HepG2 (cell line): ENCODE results near the gene XRCC2. TPM values are rescaled to one million over a fixed set of nuclear protein-coding genes. Genes with fewer than 3 reads are reported as not detected.

Experiments
- ATAC-seq: fragments of 200-7000 bp; cut with Tn5 transposase; 3 replicates; pipeline ENCODE4 v1.9.1; 2020; ENCODE audit warnings: mild to moderate bottlenecking, moderate library complexity
- BruUV-seq: library from RNA; stranded (reverse); fragments of 400-500 nt; replicated peaks from 2 replicates; lab custom pipeline; 2021; lab: Mats Ljungman, UMichigan
- CTCF ChIA-PET: fragments of 300-600 bp; formaldehyde crosslinking; extraction: SDS; loops from one replicate; lab custom pipeline; 2021; ENCODE audit warnings: low total read pairs, inconsistent platforms, low intra/inter-chr PET ratio; lab: Yijun Ruan, JAX
- POLR2A ChIA-PET: fragments of 350-600 bp; sonication (Branson Sonifier 250); formaldehyde crosslinking; loops from one replicate; lab custom pipeline; 2020; ENCODE audit warnings: antibody characterized with exemption, inconsistent platforms; lab: Yijun Ruan, JAX
- DNase-seq: peaks from one replicate; pipeline ENCODE4 v3.0.0-alpha.2; 2015; ENCODE audit warnings: low spot score
- FAIRE-seq: peaks from 3 replicates; lab custom pipeline; 2011; peaks lifted over from hg19 to GRCh38; lab: Jason Lieb, UNC
- H2AFZ ChIP-seq: one replicate; pipeline ENCODE4 v1.6.1; 2011; ENCODE audit warnings: low read length, inconsistent platforms
- H3K27ac ChIP-seq: fragments of 300-600 bp; 3 replicates; pipeline ENCODE4 v1.8.0; 2011; ENCODE audit warnings: mixed run types, mild to moderate bottlenecking, mixed read lengths, low read length, inconsistent platforms; ENCODE audit not compliant: insufficient read depth; ENCODE audit errors: extremely low read length
- H3K27me3 ChIP-seq, 2 experiments: fragments of 200-600 bp in 1 of 2; 2 replicates in 1 of 2; 3 replicates in 1 of 2; pipeline versions ENCODE4 v1.6.0 to v1.8.0; 2011; ENCODE audit warnings: low read length in 2 of 2, mild to moderate bottlenecking in 2 of 2, moderate library complexity in 2 of 2, inconsistent platforms in 1 of 2; ENCODE audit not compliant: insufficient read depth in 2 of 2, control insufficient read depth in 1 of 2
- H3K36me3 ChIP-seq, 2 experiments: fragments of 200-600 bp in 1 of 2; replicated peaks in 1 of 2; 2 replicates in 1 of 2; 3 replicates in 1 of 2; pipeline versions ENCODE4 v1.5.1 to v1.8.0; 2011; ENCODE audit warnings: low read length in 2 of 2, inconsistent platforms in 1 of 2; ENCODE audit not compliant: insufficient read depth in 2 of 2, control insufficient read depth in 1 of 2
- H3K4me1 ChIP-seq: 2 replicates; pipeline ENCODE4 v1.5.1; 2012; ENCODE audit warnings: low read length, inconsistent platforms; ENCODE audit not compliant: insufficient read depth
- H3K4me2 ChIP-seq: 2 replicates; pipeline ENCODE4 v1.6.0; 2011; ENCODE audit warnings: low read depth, low read length, inconsistent platforms
- H3K4me3 ChIP-seq, 3 experiments: fragments of 200-600 bp in 1 of 3; sonication (generic), shearing (Covaris generic) in 1 of 3; replicated peaks in 1 of 3; 2 replicates each; pipeline ENCODE4 v1.5.1; 2011 to 2016; ENCODE audit warnings: low read length in 3 of 3, inconsistent platforms in 2 of 3, low read depth in 2 of 3, mild to moderate bottlenecking in 2 of 3, control low read depth in 1 of 3, mixed read lengths in 1 of 3; ENCODE audit not compliant: insufficient read depth in 1 of 3
- H3K79me2 ChIP-seq: one replicate; pipeline ENCODE4 v1.6.1; 2011; ENCODE audit warnings: low read length, inconsistent platforms; ENCODE audit not compliant: insufficient read depth
- H3K9ac ChIP-seq: 2 replicates; pipeline ENCODE4 v1.6.0; 2011; ENCODE audit warnings: mild to moderate bottlenecking, low read depth, low read length, inconsistent platforms; ENCODE audit not compliant: insufficient read depth
- H3K9me3 ChIP-seq: 2 replicates; pipeline ENCODE4 v1.5.1; 2012; ENCODE audit warnings: mild to moderate bottlenecking, low read length
- H4K20me1 ChIP-seq: 2 replicates; pipeline ENCODE4 v1.6.0; 2011; ENCODE audit warnings: inconsistent platforms, mild to moderate bottlenecking, low read length, moderate library complexity; ENCODE audit not compliant: insufficient read depth
- ATF7 ChIP-seq, 2 experiments: fragments of 450-650 bp in 1 of 2; sonication (generic) in 1 of 2; formaldehyde crosslinking in 1 of 2; IDR thresholded peaks; 2 replicates each; pipeline versions ENCODE4 v1.4.0 to v1.6.1; 2016 to 2020; ENCODE audit warnings: antibody characterized with exemption in 1 of 2, mild to moderate bottlenecking in 1 of 2, missing genetic modification reagents in 1 of 2
- GLI4 ChIP-seq: sonication (generic); formaldehyde crosslinking; IDR thresholded peaks from 2 replicates; pipeline ENCODE4 v1.5.1; 2020; ENCODE audit warnings: missing genetic modification reagents, mild to moderate bottlenecking, moderate library complexity, borderline replicate concordance
- HNRNPL ChIP-seq: fragments of 200-400 bp; formaldehyde crosslinking; IDR thresholded peaks from 2 replicates; pipeline ENCODE4 v1.6.1; 2017; ENCODE audit warnings: mild to moderate bottlenecking, low read depth, low read length
- KLF15 ChIP-seq: sonication (generic); formaldehyde crosslinking; IDR thresholded peaks from 2 replicates; pipeline ENCODE4 v1.8.1; 2023; ENCODE audit warnings: borderline replicate concordance, mild to moderate bottlenecking, inconsistent platforms, missing genetic modification reagents, mixed read lengths
- PCBP2 ChIP-seq: fragments of 200-400 bp; formaldehyde crosslinking; optimal IDR thresholded peaks from 2 replicates; pipeline ENCODE3; 2018; ENCODE audit warnings: low read length, low read depth; ENCODE audit not compliant: poor library complexity, severe bottlenecking
- SIX1 ChIP-seq: sonication (generic); formaldehyde crosslinking; IDR thresholded peaks from 2 replicates; pipeline ENCODE4 v1.4.0; 2020; ENCODE audit warnings: missing genetic modification reagents, borderline replicate concordance
- SMAD9 ChIP-seq: sonication (generic); formaldehyde crosslinking; IDR thresholded peaks from 2 replicates; pipeline ENCODE4 v1.5.1; 2020; ENCODE audit warnings: mild to moderate bottlenecking, missing genetic modification reagents
- TBX3 ChIP-seq: fragments of 450-650 bp; IDR thresholded peaks from 2 replicates; pipeline ENCODE4 v1.6.1; 2017; ENCODE audit warnings: antibody characterized with exemption, mild to moderate bottlenecking, inconsistent platforms, borderline replicate concordance
- ZNF205 ChIP-seq: IDR thresholded peaks from 2 replicates; pipeline ENCODE4 v1.6.1; 2018; ENCODE audit warnings: missing biosample characterization, missing genetic modification reagents
- ZNF335 ChIP-seq: sonication (generic); formaldehyde crosslinking; IDR thresholded peaks from 2 replicates; pipeline ENCODE4 v1.4.0; 2020; ENCODE audit warnings: missing genetic modification reagents
- ZNF44 ChIP-seq: sonication (generic); formaldehyde crosslinking; IDR thresholded peaks from 2 replicates; pipeline ENCODE4 v1.5.1; 2020; ENCODE audit warnings: mild to moderate bottlenecking, missing genetic modification reagents
- ZNF512B ChIP-seq: sonication (generic); formaldehyde crosslinking; IDR thresholded peaks from 2 replicates; pipeline ENCODE4 v1.5.1; 2020; ENCODE audit warnings: missing genetic modification reagents, mild to moderate bottlenecking, borderline replicate concordance
- ZNF883 ChIP-seq: sonication (generic); formaldehyde crosslinking; IDR thresholded peaks from 2 replicates; pipeline ENCODE4 v1.5.1; 2020; ENCODE audit warnings: mild to moderate bottlenecking, missing genetic modification reagents; ENCODE audit errors: not compliant biosample characterization
- ZUFSP ChIP-seq: sonication (generic); formaldehyde crosslinking; IDR thresholded peaks from 2 replicates; pipeline ENCODE4 v1.9.0; 2021; ENCODE audit warnings: missing genetic modification reagents, mild to moderate bottlenecking, borderline replicate concordance
- WGBS: methylation state at CpG from one replicate; pipeline ENCODE4 v1.1.6; 2017; ENCODE audit warnings: low lambda C conversion rate; 5-methylcytosine and 5-hydroxymethylcytosine counted together
- in situ Hi-C: cut with HindIII; loops from 2 replicates; pipeline ENCODE4 v1.10.0; 2017; ENCODE audit warnings: low pct_unique_long_range_greater_than_20kb; ENCODE audit not compliant: extremely low pct_ligation_motif_present
- intact Hi-C: fragments of 100-400 bp; cut with micrococcal nuclease; formaldehyde crosslinking; loops from one replicate; pipeline ENCODE4 v1.10.0; 2022; ENCODE audit not compliant: unreplicated experiment
- polyA plus RNA-seq, 8 experiments: library from polyadenylated mRNA; depleted of rRNA in 3 of 8; stranded (reverse) in 7 of 8; unstranded in 1 of 8; fragments of >200 nt; fragmentation: Illumina TruSeq in 4 of 8; extraction: Trizol in 4 of 8; gene quantifications; 2 replicates each; pipeline versions ENCODE4 v1.2.1 to v1.2.3, GENCODE V29; 2011 to 2016; ENCODE audit warnings: low read depth in 4 of 8, missing spikeins in 1 of 8, mixed read lengths in 1 of 8; ENCODE audit not compliant: insufficient read depth in 1 of 8
- total RNA-seq, 5 experiments: library from RNA; depleted of rRNA; stranded (reverse); fragments of >200 nt; fragmentation: Illumina TruSeq; extraction: Trizol; gene quantifications; 2 replicates each; pipeline ENCODE4 v1.2.3, GENCODE V29; 2016; ENCODE audit warnings: low read depth in 1 of 5

XRCC2 gene
- total and polyA plus RNA-seq, 2 of the 13 experiments (the other 11 are each of a cell fraction or from before 2014, with no cell fraction given), result 3.8 to 14.5 TPM

GRCh38 chr7:152667958-152668357, 8.0 kb downstream of the XRCC2 start:
- intact Hi-C loops (no loop called here), in situ Hi-C loops (no loop called here)
- Histone ChIP-seq H3K27me3 (no peaks in the 10 kb centered on the region), H3K27ac (no peak overlapping the region), H2AFZ (no peak overlapping the region), H3K4me2 (no peak overlapping the region), H3K4me1 (peaks cover 37% of the 10 kb centered on the region), H3K4me3 (no peak overlapping the region), H4K20me1 (no peaks in the 10 kb centered on the region), H3K9me3 (no peaks in the 10 kb centered on the region), H3K36me3 (peaks cover 0 to 13% of the 10 kb centered on the region in 2 experiments; a peak in 3 of 5 replicates), H3K79me2 (peaks cover 25% of the 10 kb centered on the region), H3K9ac (no peak overlapping the region)
- FAIRE-seq, result no peak
- DNase-seq, result no peak
- no TSS peak for BruUV-seq
- no peak for TF ChIP-seq KLF15 (CRISPR knock-in tag)
- no peak for TF ChIP-seq SMAD9 (CRISPR knock-in tag)
- TF ChIP-seq ZUFSP, result no peak
- TF ChIP-seq PCBP2, result no peak
- ChIA-PET CTCF (no interaction called here), POLR2A (no interaction called here)
- 96% methylated on average over 5 of the region's 5 CpGs for WGBS
- no peak for ATAC-seq

GRCh38 chr7:152666078-152666477, 9.9 kb downstream of the XRCC2 start:
- BruUV-seq, result no TSS peak
- H3K36me3 ChIP-seq, result peaks cover 0 to 19% of the 10 kb centered on the region in 2 experiments; a peak in 3 of 5 replicates
- H3K4me1 ChIP-seq, result peaks cover 26% of the 10 kb centered on the region
- in situ Hi-C loops (no loop called here), intact Hi-C loops (no loop called here)
- ATAC-seq (no peak), FAIRE-seq (no peak), DNase-seq (no peak)
- H3K27me3 ChIP-seq, result no peaks in the 10 kb centered on the region
- CTCF ChIA-PET, result no interaction called here
- H3K9ac ChIP-seq, result no peak overlapping the region
- no peak overlapping the region for H3K4me3 ChIP-seq
- H4K20me1 ChIP-seq, result no peaks in the 10 kb centered on the region
- no peaks in the 10 kb centered on the region for H3K9me3 ChIP-seq
- POLR2A ChIA-PET, result no interaction called here
- 100% methylated on average over 1 of the region's 1 CpG for WGBS
- no peak overlapping the region for H3K4me2 ChIP-seq
- no peak overlapping the region for H3K27ac ChIP-seq
- peaks cover 10% of the 10 kb centered on the region for H3K79me2 ChIP-seq
- H2AFZ ChIP-seq, result no peak overlapping the region
- no peak for TF ChIP-seq ZNF205 (CRISPR knock-in tag)
- peak; percentile 72 for TF ChIP-seq ATF7 (IDR thresholded peaks at IDR 0.05)
- no peak for TF ChIP-seq ATF7 (CRISPR knock-in tag; IDR thresholded peaks at IDR 0.05)
- no peak for TF ChIP-seq TBX3
- TF ChIP-seq ZNF44 (CRISPR knock-in tag), result no peak
- no peak for TF ChIP-seq ZNF883 (CRISPR knock-in tag)
- no peak for TF ChIP-seq GLI4
- no peak for TF ChIP-seq HNRNPL
- TF ChIP-seq ZNF335, result no peak
- no peak for TF ChIP-seq ZNF512B
- no peak for TF ChIP-seq SIX1 (CRISPR knock-in tag)
